Right ventricle myocardium superior (tissue), 1 donor: Measurements from ENCODE around the gene URI1. TPM values are rescaled to one million over a fixed set of nuclear protein-coding genes. Genes with fewer than 3 reads are reported as not detected.
A peak's percentile ranks its signal among the peaks of the same experiment; 100 is the strongest.
"Not testable (repeated sequence)": the region's sequence is repeated elsewhere in the genome, so short reads cannot be mapped to it uniquely, and the experiment has no call there.

Experiments used
- ATAC-seq: fragments of 200-7000 bp; cut with Tn5 transposase; one replicate; pipeline ENCODE4 v1.9.1; 2020; ENCODE audit warnings: mild to moderate bottlenecking; ENCODE audit not compliant: poor library complexity
- DNase-seq: peaks from one replicate; pipeline ENCODE4 v3.0.0-alpha.2; 2020
- intact Hi-C: fragments of 100-400 bp; cut with DNase I; formaldehyde crosslinking; loops from one replicate; pipeline ENCODE4 v1.11.2; 2022
- total RNA-seq: library from RNA; stranded (reverse); fragmentation: NEBNext Ultra II Directional; extraction: Animal tissue kit (Norgen Biotek cat#: 25700); gene quantifications from one replicate; pipeline ENCODE4 v1.2.1, GENCODE V29; 2021
- donor health status: DM: no; HTN: yes; CAD: no; lungs with severe emphysema.

The URI1 gene
- total RNA-seq, 1 donor from 2014 or later: 44.6 TPM

DNA sequence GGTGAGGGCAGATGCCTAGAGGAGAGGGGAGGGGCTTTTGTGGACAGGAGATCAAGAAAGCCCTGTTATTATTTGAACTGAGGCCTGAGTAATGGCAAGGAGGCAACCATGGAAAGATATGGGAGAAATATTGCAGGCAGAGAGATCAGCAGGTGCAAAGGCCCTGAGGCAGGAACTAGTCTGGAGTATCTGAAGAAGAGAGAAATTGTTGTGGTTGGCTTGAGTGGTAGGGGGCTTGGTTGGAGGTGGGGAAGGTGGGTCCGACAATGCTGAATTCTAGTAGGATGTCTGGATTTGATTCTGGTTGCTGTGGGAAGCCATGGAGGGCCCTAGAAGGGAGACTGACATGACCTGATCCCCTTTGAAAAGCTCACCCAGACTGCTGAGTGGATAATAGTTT, 2.4 kb upstream of the URI1 start:
- intact Hi-C loops: no loop called here
- ATAC-seq: no peak
- no peak for DNase-seq

DNA sequence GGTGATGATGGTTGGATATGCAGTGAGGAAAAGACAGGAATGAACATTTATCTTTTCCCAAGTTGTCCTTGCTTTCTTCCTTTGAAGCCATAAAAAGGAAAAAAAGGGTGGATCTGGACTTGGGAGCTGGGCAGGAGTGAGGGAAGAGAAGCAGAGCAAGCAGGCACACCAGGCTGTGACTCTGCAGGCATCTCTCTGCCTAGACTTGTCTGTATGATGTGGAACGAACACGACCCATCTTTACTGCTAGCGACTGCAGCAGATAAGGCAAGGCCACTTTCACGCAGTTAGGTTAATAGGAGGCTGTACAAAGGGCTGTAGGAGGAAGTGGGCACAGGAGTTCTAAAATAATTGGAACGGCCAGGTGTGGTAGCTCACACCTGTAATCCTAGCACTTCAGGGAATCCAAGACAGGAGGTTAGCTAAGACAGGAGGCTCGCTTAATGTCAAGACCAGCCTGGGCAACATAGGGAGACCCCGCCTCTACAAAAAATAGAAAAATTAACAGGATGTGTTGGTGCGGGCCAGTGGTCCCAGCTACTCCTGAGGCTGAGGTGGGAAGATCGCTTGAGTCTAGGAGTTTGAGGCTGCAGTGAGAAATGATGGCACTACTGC, 961 bp upstream of the URI1 start:
- ATAC-seq: no peak
- DNase-seq: no peak
- intact Hi-C loops: no loop called here

DNA sequence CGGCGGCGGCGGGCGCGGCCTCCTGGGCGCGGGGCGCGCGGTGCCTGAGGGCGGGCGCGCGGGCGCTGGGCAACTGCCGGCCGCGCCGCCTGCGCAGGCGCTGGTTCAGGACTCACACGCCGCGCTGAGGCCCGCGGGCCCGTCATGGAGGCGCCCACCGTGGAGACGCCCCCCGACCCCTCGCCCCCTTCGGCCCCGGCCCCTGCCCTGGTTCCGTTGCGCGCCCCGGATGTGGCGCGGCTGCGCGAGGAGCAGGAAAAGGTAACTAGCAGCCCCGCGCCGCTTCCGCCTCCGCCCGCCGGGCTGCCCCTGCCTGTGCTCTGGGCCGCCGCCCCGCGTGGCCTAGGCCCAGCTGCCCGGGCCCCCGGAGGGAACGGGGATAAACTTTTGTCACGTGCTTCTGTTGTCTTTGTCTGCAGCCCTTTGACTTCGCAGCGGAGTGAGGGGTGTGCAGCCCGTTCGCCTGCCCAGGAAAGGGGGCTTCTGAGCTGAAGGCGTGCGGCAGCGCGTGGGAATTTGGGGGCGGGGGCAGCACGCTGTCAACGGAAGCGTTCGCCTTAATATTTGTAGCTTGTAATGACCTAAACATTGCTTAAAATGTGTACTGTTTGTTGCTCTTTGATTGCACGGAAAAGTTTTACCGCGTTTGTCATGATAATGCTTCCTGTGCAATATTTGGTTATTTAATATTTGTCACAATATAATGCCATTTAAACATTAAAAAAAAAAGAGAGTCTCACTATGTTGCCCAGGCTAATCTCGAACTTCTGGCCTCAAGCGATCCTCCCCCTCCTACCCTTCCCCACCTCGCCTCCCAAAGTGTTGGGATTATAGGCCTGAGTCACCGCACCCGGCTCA, 594 bp downstream of the URI1 start:
- intact Hi-C loops: no loop called here
- ATAC-seq (peak; percentile 76), DNase-seq (peak; percentile 83)

DNA sequence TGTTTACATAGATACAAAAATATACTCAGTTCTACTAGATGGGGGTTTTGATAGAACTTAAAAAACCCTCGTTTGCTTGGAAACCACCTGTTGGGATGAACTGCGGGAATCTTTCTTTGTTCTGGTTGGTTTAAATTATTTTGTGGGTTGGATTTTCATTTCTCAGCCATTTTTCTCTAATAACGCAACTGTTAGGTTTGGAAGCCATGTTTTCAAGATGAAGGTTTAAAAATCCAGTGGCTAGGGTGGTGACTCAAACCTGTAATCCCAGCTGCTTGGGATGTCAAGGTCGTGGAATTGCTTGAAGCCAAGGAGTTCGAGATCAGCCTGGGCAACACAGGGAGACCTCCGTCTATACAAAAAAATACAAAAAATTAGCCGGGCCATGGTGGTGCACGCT, 1.6 kb downstream of the URI1 start:
- ATAC-seq: no peak
- intact Hi-C loops: no loop called here
- DNase-seq: no peak

DNA sequence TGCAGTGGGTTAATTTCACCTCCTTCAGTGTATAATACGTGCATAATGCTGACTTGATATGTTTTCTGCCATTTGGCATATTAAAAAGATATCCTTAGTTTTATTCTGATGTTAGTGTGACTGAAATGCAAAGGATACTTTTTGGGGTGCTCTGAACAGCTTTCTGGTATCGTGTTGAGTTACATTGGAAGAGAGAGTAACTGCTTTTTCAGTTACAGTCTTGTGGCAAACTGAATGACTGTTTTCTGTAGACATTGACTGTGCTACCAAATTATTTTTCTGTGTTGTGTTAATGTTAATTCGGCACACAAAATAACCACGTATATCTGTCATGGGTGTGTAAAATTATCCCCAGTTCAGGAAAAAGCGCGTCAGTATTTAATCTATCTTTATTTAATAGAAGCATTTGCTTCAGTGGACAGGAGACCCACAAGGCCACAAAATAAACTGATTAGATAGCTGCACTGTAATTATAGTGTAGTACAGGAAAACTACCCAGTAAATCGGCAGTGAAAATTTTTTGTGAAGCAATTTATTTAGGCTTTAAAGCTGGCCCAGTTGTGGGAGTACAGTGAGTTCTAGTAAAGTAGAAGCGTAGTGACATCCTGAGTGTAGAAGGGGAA, 2.5 kb downstream of the URI1 start:
- intact Hi-C loops: no loop called here
- DNase-seq (no peak), ATAC-seq (no peak)

DNA sequence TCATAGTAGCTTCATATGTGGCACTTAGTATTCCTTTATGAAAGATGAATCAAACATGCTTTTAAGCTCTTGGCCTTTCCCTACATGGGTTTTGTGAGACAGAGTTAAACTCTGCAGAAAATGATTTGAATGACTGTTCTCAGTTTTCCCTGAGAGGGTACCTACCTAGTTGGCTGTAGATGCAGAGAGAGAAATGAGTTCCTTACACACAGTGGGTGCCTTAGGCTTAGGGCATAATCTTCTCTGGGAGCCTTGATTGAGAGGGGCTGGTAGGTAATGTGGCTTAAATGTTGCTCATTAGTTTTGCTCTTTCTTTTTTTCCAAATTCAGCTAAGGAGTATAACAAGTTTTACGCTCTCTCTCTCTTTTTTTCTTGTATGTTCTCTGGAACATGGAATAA, 3.0 kb downstream of the URI1 start:
- ATAC-seq (no peak), DNase-seq (no peak)
- intact Hi-C loops: no loop called here

DNA sequence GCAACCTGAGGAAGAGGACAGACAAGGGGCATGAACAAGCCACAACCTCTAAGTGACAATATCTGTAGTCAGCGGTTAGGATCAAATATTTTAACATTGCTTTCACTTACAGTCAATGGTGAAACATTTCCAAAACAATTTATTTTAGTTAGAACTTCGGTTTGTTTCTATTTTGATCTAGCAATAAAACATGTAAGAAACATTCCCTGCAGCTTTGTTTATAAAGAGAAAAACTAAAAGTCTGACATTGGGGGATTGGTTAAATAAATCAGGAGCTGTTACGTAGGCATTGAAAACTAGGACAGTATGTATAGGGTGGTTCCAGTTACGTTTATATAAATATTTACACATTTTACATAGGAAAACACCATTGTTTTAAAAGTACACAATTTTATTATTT, 3.4 kb downstream of the URI1 start:
- intact Hi-C loops: no loop called here
- DNase-seq (no peak), ATAC-seq (no peak)

DNA sequence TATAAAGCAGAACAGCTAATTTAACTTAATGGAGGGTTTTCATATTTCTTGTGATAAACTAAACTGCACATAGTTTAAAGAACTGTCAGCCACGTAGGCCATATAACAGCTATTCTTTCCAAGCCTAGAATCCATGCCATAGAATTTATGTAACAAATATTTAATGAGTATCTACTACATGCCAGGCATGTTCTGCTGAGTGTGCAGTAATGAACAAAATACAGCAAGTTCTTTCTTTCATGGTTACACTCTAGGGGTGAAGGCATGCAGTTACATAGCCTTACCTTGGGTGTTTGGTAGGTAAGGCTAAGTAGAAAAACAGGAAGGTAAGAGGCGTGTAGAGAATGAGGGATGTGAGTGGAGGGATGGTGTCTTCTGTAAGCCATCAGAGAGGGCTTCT, 4.6 kb downstream of the URI1 start:
- ATAC-seq: no peak
- intact Hi-C loops: no loop called here
- DNase-seq: no peak

DNA sequence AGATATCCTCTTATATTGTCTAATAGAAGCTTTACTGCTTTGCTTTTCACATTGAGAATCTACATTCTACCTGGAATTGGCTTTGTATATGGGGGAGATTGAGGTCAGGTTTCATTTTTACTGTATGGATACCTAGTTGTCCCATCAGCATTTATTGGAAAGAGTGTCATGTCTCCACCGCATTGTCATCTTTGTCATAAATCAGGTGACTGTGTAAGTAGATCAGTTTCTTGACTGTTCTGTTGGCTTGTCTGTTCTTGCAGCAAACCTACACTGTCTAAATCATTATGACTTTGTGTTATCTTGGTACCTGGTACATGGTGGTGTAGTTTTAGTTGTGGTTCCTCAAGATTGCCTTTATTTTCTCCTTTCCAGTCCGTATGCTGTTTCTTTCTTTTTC, 5.8 kb downstream of the URI1 start:
- ATAC-seq (no peak), DNase-seq (no peak)
- intact Hi-C loops: no loop called here

DNA sequence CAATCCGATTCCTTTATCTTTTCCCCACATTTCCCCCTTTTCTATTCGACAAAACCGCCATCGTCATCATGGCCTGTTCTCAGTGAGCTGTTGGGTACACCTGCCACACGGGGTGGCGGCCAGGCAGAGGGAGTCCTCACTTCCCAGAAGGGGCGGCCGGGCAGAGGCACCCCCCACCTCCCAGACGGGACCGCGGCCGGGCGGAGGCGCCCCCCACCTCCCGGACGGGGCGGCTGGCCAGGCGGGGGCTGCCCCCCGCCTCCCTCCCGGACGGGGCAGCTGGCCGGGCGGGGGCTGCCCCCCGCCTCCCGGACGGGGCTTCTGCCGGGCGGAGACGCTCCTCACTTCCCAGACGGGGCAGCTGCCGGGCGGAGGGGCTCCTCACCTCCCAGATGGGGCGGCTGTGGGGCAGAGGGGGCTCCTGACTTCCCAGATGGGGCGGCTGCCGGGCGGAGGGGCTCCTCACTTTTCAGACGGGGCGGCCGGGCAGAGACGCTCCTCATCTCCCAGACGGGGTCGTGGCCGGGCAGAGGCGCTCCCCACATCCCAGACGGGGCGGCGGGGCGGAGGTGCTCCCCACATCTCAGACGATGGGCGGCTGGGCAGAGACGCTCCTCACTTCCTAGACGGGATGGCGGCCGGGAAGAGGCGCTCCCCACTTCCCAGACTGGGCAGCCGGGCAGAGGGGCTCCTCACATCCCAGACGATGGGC, 6.9 kb downstream of the URI1 start:
- intact Hi-C loops, ATAC-seq, DNase-seq: not testable (repeated sequence)

DNA sequence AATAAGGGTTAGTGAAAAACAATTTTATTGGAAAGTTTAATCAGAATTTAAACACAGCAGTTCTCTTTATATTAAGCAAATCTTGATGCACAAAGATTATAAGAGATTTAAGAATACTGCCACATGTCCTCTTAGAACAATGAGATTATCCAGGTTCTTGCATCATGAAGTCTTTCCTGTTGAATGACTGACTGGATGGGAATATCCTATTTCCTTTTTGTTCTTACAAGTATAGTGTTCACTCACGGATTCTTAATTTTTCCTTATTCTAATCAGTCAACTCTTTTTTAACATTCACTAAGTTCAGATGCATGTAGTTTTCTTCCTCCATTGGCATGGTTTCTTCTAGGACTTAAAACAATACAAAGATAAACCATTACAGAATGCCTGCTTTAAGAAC, 10.1 kb downstream of the URI1 start:
- no peak for ATAC-seq
- intact Hi-C loops: no loop called here
- no peak for DNase-seq

DNA sequence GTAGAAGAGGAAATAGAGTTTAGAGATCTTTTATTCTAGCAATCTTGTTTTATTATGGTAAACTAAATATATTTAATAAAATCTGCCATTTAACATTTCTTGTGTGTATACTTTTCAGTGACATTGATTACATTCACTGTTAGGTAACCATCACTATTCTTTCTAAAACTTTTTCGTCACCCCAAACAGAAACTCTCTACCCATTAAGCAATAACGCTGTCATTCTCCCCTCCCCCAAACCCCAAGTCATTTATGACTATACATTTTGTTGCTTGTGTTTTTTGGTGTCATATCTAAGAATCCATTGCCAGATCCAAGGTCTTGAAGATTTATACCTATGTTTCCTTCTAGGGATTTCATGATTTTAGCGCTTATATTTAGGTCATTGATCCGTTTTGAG, 10.6 kb downstream of the URI1 start:
- intact Hi-C loops: no loop called here
- DNase-seq (no peak), ATAC-seq (no peak)

DNA sequence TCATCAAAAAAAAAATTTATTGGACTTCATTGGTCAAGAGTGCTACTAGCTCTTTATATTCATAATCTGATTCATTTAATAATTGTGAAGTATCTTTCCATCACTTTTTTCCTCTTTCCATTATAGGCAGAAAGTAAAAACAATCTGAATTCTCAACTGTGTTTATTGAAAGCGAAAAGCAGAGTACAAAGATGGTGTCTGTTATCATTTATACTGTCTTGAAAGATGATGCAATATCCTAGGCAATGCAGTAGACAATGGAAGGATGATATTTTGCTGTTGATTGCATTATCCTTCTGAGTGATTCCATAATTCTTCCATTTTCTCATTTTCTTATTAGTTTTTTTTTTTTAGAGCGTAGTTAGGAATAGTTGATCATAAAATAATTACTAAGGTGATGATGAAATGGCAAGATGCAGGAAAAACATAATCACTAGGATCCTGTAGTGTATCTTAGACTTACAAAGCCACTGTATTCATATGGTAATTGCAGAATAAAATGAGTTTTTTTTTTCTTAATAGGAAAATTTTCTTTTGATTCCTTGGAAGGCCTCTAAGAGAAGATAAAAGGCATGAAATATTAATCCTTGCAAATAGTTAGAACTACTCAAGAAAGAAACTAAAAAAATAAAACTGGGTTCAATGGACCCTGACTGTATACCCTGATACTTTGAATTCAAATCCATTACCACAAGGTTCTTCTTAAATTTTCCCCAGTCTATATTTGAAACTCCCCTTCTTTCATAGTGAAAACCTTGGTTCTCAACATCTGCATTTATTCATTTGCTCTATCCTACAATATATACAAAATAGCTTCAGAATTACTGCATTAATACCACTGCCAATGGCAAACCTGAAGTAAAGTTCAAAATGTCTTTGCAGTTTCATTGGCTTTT, 11.6 kb downstream of the URI1 start:
- no peak for ATAC-seq
- DNase-seq: no peak
- intact Hi-C loops: no loop called here

DNA sequence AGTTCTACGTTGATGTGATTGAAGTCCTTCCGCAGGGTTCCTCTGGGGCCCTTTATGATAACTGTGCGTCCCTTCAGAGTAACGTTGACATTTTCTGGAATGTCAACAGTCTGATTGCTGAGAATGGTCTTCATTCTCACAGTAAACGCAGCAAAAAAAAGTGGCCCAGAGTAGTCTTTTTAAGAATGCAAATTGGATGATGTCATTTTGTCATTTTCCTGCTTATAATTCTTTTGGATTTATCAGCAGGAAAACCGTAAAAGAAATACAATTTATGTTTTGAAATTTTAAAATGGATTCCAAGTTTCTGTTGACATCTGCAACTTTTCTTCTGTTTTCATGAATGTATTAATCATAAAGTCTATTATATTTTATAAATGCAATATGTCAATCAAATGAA, 14.8 kb downstream of the URI1 start:
- DNase-seq (no peak), ATAC-seq (no peak)
- intact Hi-C loops: no loop called here

DNA sequence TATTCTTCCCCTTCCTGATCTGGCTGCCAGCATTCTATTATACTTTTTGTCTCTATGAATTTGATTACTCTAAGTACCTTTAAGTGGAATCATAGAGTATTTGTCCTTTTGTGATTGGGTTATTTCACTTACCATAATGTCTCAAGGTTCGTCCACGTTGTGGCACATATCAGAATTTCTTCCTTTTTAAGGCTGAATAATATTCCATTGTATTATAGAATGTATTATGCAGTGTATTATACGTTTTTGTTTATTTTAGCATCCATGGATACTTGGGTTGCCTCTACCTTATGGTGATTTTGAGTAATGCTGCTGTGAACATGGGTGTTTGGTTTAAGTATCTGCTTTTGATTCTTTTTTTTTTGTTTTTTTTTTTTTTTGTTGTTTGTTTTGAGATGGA, 19.3 kb downstream of the URI1 start:
- intact Hi-C loops: no loop called here
- no peak for ATAC-seq
- no peak for DNase-seq

DNA sequence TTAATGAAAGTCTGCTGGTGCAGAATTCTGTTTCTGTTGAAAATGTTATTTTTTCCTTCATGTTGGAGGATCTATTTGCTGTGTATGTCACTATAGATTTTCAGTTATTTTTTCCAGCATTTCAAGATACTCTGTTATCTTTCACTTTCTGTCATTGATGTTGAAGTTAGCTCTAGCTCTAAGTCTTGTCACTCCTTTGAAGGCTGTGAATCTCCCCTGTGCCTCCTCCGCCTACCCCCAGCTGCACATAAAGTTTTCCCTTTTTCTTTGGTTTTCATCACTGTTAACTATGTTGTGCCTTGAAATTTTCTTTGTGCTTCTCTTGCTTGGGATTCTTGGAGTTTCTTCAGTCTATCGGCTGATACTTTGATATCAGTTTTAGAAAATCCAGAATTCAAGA, 20.8 kb downstream of the URI1 start:
- intact Hi-C loops: no loop called here
- no peak for DNase-seq
- no peak for ATAC-seq

DNA sequence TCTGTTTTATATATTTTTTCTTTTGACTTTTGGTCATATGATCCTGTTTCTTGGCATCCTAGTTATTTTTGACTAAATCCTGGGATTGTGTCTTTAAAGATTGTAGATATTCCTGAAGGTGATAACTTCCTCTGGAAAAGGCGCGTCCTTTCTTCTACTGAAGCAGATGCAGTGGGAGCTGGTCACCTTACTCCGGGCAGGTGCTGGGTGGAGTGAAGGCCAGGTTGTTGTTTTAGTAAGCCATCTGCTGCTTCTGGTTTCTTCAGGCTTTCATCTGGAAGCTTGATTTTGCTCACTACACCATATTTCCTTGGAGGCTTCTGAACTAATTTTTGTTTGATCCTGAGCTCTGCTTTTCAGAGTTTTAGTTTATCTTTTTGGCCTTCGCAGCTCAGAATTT, 21.5 kb downstream of the URI1 start:
- no peak for ATAC-seq
- DNase-seq: no peak
- intact Hi-C loops: no loop called here

DNA sequence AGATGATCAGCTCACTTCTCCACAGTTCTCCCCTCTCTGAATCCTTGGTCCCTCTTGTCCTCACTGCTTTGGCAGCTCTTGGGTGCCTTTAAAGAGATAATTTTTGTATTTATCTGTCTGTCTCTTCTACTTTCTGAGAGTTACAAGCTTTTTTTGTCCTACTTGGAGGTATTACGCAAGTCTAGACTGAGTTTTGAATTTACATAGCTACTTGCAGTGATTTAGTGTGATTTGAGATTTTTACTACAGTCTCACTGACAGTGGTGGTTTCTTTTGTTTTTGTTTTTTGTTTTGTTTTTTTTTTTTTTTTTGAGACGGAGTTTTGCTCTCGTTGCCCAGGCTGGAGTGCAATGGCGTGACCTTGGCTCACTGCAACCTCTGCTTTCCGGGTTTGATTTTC, 22.1 kb downstream of the URI1 start:
- ATAC-seq: no peak
- intact Hi-C loops: no loop called here

DNA sequence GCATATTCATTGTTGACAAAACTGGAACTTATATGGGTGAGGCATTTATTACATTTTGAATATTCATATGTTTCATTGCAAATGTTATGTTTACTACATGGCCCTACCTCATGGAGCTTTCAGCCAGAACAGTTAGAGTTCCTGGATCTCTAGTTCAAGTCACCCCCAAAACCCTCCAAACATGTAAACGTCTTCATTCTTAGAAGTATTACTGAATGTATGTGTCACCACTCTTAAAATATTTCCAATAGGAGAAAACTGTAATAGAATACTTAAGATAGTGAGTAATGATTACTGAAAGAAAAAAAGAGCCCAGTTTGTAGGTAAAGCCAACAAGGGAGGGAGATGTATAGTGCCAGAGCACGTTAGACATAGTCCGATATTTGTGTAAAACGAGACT, 23.5 kb downstream of the URI1 start:
- no peak for DNase-seq
- intact Hi-C loops: no loop called here
- no peak for ATAC-seq

More for the DNA sequence above, 22.1 kb downstream of the URI1 start:
- DNase-seq: no peak
